WERI-Rb-1 (cell line): ENCODE measurements around the gene GPRC5A.

Experiments
- DNase-seq: peaks from one replicate; pipeline ENCODE4 v3.0.0-alpha.2; 2020
- H3K27ac ChIP-seq: fragments of 250-450 bp; sonication (Bioruptor Pico); 2 replicates; pipeline ENCODE4 v1.5.1; 2020; ENCODE audit warnings: mild to moderate bottlenecking, moderate library complexity
- H3K27me3 ChIP-seq: fragments of 250-450 bp; sonication (Bioruptor Pico); 2 replicates; pipeline ENCODE4 v1.5.1; 2021; ENCODE audit warnings: mild to moderate bottlenecking, low read depth, moderate library complexity; ENCODE audit not compliant: insufficient read depth, severe bottlenecking
- H3K36me3 ChIP-seq: fragments of 250-450 bp; sonication (Bioruptor Pico); 2 replicates; pipeline ENCODE4 v1.5.1; 2020; ENCODE audit warnings: mild to moderate bottlenecking, moderate library complexity
- H3K4me3 ChIP-seq: 2 replicates; pipeline ENCODE4 v1.5.1; 2011; ENCODE audit warnings: low read depth, mild to moderate bottlenecking, control low read depth, low read length
- H3K9me3 ChIP-seq: fragments of 250-450 bp; sonication (Bioruptor Pico); 2 replicates; pipeline ENCODE4 v1.5.1; 2021; ENCODE audit warnings: mild to moderate bottlenecking, moderate library complexity; ENCODE audit not compliant: severe bottlenecking
- CTCF ChIP-seq: IDR thresholded peaks from 2 replicates; pipeline ENCODE4 v1.5.1; 2011; ENCODE audit warnings: low read depth, mild to moderate bottlenecking, control low read depth, inconsistent platforms, low read length

Gene GPRC5A

DNA sequence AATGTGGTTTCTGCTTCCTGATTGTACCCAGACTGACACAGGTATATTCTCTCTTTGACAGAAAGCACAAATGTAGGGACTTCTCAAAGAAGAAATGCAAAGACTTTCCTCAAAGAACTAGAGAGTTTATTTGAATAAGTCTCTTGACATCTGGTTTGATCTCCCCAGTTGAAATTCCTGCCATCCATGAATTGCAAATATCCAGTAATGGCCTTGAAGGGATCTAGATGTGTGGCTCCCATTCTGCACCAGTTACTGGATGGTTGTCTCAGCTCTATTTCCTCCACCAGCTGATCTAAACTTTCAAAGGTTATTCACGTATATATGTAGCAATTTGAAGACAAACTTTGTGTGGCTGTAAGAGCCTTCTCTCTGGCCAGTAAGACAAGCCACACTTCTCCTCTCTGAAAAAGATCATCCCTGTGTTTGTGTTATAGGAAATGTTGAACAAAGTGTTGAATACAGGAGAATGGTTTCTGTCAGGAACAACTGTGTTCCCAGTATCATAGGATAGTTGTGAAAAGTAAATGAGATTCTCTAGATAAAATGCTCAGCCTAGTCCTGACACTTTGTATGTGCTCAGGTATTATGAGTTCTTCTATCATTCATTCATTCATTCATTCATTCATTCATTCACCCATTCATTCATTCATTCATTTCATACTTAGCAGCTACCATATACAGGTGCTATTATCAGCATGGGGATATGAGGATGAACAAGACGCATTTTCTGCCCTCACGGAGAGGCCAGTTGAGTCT is 22.7 kb upstream of the GPRC5A start:
- DNase-seq: no peak
- TF ChIP-seq CTCF: no peak
- Histone ChIP-seq H3K36me3 (no peaks in the 10 kb centered on the region), H3K9me3 (no peaks in the 10 kb centered on the region), H3K4me3 (no peak overlapping the region), H3K27me3 (no peaks in the 10 kb centered on the region), H3K27ac (no peak overlapping the region)

- Histone ChIP-seq H3K36me3 (no peaks in the 10 kb centered on the region), H3K27me3 (no peaks in the 10 kb centered on the region), H3K27ac (no peak overlapping the region), H3K4me3 (no peak overlapping the region), H3K9me3 (no peaks in the 10 kb centered on the region)
- no peak for DNase-seq
- no peak for TF ChIP-seq CTCF
These were observed 20.9 kb upstream of the GPRC5A start for GRCh38 chr12:12870465-12870864.

DNA sequence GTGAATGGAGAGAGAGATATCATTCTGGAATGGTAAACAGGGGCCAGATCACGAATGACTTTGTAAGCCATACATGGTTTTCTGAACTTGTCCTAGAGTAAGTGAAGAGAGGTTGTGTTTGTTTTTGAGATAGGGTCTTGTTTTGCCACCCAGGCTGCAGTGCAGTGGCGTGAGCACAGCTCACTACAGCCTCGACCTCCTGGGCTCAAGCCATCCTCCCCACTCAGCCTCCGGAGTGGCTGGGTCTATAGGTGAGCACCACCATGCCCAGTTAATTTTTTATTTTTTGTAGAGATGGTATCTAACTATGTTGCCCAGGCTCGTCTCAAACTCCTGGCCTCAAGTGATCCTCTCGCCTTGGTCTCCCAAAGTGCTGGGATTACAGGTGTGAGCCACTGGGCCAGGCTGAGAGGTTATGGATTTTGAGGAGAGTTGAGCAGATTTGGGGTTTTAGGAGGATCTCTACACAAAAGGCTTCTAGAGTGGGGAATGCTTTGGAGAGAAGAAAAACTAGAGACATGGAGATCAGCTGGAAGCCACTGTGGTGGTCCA is 19.7 kb upstream of the GPRC5A start:
- no peak overlapping the region for H3K4me3 ChIP-seq
- H3K9me3 ChIP-seq: no peaks in the 10 kb centered on the region
- no peak for DNase-seq
- no peak for TF ChIP-seq CTCF
- no peak overlapping the region for H3K27ac ChIP-seq
- H3K27me3 ChIP-seq: no peaks in the 10 kb centered on the region
- no peaks in the 10 kb centered on the region for H3K36me3 ChIP-seq

DNA sequence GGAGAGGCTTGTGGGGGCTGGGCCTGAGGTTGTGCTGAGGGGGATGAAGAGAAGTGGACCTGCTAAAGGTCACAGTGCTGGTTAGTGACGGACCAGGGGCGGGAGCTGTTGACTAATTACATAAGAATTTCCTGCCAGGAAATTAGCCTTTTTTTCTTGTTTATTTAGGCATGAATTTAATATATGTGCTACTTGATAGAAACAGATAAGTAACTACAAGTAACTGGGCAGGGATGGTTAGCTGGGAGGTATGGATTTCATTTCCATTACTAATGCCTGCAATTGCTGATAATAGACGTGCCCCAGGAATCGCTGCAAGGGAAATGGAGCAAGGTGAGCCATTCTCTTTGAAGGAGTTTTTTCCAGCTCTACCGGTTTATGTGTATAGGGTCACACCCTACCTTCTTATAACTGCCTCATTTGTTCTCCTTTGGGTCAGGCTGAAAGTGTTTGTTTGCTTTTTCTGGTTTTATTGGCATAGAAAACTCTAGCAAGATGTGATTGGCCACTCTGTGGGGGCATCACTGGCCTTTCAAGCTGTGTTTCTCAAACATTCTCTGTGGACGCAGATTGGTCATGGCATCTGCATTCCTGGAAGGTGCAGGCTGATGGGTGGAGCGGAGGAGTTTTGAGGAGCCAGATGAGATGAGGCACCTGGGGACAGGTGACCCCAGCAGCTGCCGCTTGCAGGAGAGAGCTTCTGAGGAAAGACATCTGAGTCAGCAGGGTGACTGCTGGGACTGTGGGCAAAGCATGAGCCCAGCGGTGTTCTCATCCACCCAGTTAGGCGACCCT is 19.0 kb upstream of the GPRC5A start:
- Histone ChIP-seq H3K27me3 (no peaks in the 10 kb centered on the region), H3K4me3 (no peak overlapping the region), H3K27ac (no peak overlapping the region), H3K9me3 (no peaks in the 10 kb centered on the region), H3K36me3 (no peaks in the 10 kb centered on the region)
- no peak for DNase-seq
- TF ChIP-seq CTCF: no peak

DNA sequence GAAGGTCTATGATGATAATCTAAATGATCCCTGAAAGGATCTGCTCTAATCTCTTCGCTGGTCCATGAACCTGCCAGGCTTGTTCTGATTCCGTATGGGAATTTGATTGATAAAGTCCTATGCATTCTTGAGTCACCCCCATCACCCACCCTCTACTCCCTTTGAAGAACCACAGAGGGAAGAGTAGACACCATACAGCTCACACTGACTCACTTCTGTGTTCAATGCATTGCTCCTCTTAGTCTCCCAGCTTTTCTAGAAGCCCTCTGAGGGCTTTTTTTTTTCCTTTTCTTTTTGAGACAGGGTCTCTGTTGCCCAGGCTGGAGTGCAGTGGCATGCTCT is 18.5 kb upstream of the GPRC5A start:
- Histone ChIP-seq H3K9me3 (no peaks in the 10 kb centered on the region), H3K4me3 (no peak overlapping the region), H3K36me3 (no peaks in the 10 kb centered on the region), H3K27ac (no peak overlapping the region), H3K27me3 (no peaks in the 10 kb centered on the region)
- TF ChIP-seq CTCF: no peak
- DNase-seq: no peak
